Activated naive CD4-positive, alpha-beta T cell treated with anti-CD3 and anti-CD28 coated beads for 36 hours (primary cell): ENCODE results near the gene MAPK11. TPM values are rescaled to one million over a fixed set of nuclear protein-coding genes. Genes with fewer than 3 reads are reported as not detected.
A peak's percentile ranks its signal among the peaks of the same experiment; 100 is the strongest.

ENCODE experiments used
- CTCF ChIA-PET: fragments of 350-600 bp; sonication (Branson Sonifier 250); formaldehyde crosslinking; loops from one replicate; lab custom pipeline; 2021; ENCODE audit warnings: antibody characterized with exemption; lab: Charles Lee
- DNase-seq: peaks from one replicate; pipeline ENCODE4 v3.0.0-alpha.2; 2020
- H3K27ac Mint-ChIP-seq: one replicate; pipeline ENCODE4 v1.8.0; 2021; ENCODE audit warnings: mild to moderate bottlenecking, mixed read lengths
- H3K27me3 Mint-ChIP-seq: one replicate; pipeline ENCODE4 v1.8.0; 2021; ENCODE audit warnings: low read depth, mixed read lengths
- H3K36me3 Mint-ChIP-seq: one replicate; pipeline ENCODE4 v1.8.0; 2021; ENCODE audit warnings: low read depth, mixed read lengths
- H3K4me1 Mint-ChIP-seq: one replicate; pipeline ENCODE4 v1.8.0; 2021; ENCODE audit warnings: low read depth, mixed read lengths
- H3K4me3 Mint-ChIP-seq: one replicate; pipeline ENCODE4 v1.8.0; 2021; ENCODE audit warnings: mild to moderate bottlenecking, moderate library complexity, mixed read lengths
- H3K9me3 Mint-ChIP-seq: one replicate; pipeline ENCODE4 v1.8.0; 2021; ENCODE audit warnings: mixed read lengths
- intact Hi-C: fragments of 100-400 bp; cut with micrococcal nuclease; formaldehyde crosslinking; loops from one replicate; pipeline ENCODE4 v1.15.1; 2023
- total RNA-seq, 2 experiments: library from RNA; stranded (reverse); gene quantifications; one replicate each; pipeline ENCODE4 v1.2.3, GENCODE V29; 2021

The MAPK11 gene
- total RNA-seq, 2 experiments from 2014 or later = 17.5 to 17.9 TPM

- Mint-ChIP-seq H3K4me1 (peaks cover 6% of the 10 kb centered on the region), H3K4me3 (peak overlapping the region; percentile 50), H3K27ac (no peak overlapping the region), H3K36me3 (no peaks in the 10 kb centered on the region), H3K27me3 (peaks cover 26% of the 10 kb centered on the region), H3K9me3 (no peaks in the 10 kb centered on the region)
- DNase-seq = no peak
- intact Hi-C loops = no loop called here
- CTCF ChIA-PET = interaction anchor here (1.1 to 1.9 kb wide), 2 partner anchors 8 to 9 kb away, joined by 4 to 9 read pairs; partner anchors contain the start of gene HDAC10
Observed at GRCh38 chr22:50260434-50260800, 9.8 kb downstream of the MAPK11 start.

- Mint-ChIP-seq H3K27ac (no peak overlapping the region), H3K27me3 (peaks cover 26% of the 10 kb centered on the region), H3K36me3 (no peaks in the 10 kb centered on the region), H3K4me1 (peaks cover 6% of the 10 kb centered on the region), H3K4me3 (peak overlapping the region; percentile 48), H3K9me3 (no peaks in the 10 kb centered on the region)
- no peak for DNase-seq
- CTCF ChIA-PET = interaction anchor here (0.7 kb wide), 1 partner anchor 17 kb away, joined by 3 read pairs; no protein-coding TSS in a partner anchor
- intact Hi-C loops = no loop called here
Observed at GRCh38 chr22:50259302-50259701, 10.9 kb downstream of the MAPK11 start.

- CTCF ChIA-PET = no interaction called here
- peaks cover 26% of the 10 kb centered on the region for H3K27me3 Mint-ChIP-seq
- H3K27ac Mint-ChIP-seq = no peak overlapping the region
- DNase-seq = no peak
- H3K4me1 Mint-ChIP-seq = peaks cover 6% of the 10 kb centered on the region
- no peaks in the 10 kb centered on the region for H3K9me3 Mint-ChIP-seq
- no peaks in the 10 kb centered on the region for H3K36me3 Mint-ChIP-seq
- intact Hi-C loops = no loop called here
- no peak overlapping the region for H3K4me3 Mint-ChIP-seq
Observed at GRCh38 chr22:50258361-50259292, 11.6 kb downstream of the MAPK11 start.

- intact Hi-C loops = no loop called here
- Mint-ChIP-seq H3K27ac (no peak overlapping the region), H3K9me3 (no peaks in the 10 kb centered on the region), H3K36me3 (no peaks in the 10 kb centered on the region), H3K27me3 (peaks cover 23% of the 10 kb centered on the region), H3K4me3 (no peak overlapping the region), H3K4me1 (peaks cover 6% of the 10 kb centered on the region)
- CTCF ChIA-PET = no interaction called here
- DNase-seq = no peak
Observed at GRCh38 chr22:50257451-50258360, 12.5 kb downstream of the MAPK11 start.

- Mint-ChIP-seq H3K27ac (no peak overlapping the region), H3K4me3 (no peak overlapping the region), H3K36me3 (no peaks in the 10 kb centered on the region), H3K27me3 (peaks cover 16% of the 10 kb centered on the region), H3K4me1 (peaks cover 2% of the 10 kb centered on the region), H3K9me3 (no peaks in the 10 kb centered on the region)
- intact Hi-C loops = no loop called here
- DNase-seq = no peak
- CTCF ChIA-PET = no interaction called here
Observed at GRCh38 chr22:50257041-50257440, 13.1 kb downstream of the MAPK11 start.

- no peak for DNase-seq
- Mint-ChIP-seq H3K9me3 (no peaks in the 10 kb centered on the region), H3K4me1 (no peaks in the 10 kb centered on the region), H3K36me3 (no peaks in the 10 kb centered on the region), H3K27ac (no peak overlapping the region), H3K27me3 (peaks cover 14% of the 10 kb centered on the region), H3K4me3 (no peak overlapping the region)
- CTCF ChIA-PET = no interaction called here
- intact Hi-C loops = no loop called here
Observed at GRCh38 chr22:50256258-50256862, 13.8 kb downstream of the MAPK11 start.

- Mint-ChIP-seq H3K27ac (no peak overlapping the region), H3K4me3 (no peak overlapping the region), H3K9me3 (no peaks in the 10 kb centered on the region), H3K36me3 (no peaks in the 10 kb centered on the region), H3K27me3 (peaks cover 14% of the 10 kb centered on the region), H3K4me1 (peaks cover 2% of the 10 kb centered on the region)
- intact Hi-C loops = no loop called here
- DNase-seq = no peak
- CTCF ChIA-PET = no interaction called here
Observed at GRCh38 chr22:50255607-50256006, 14.6 kb downstream of the MAPK11 start.

- no peak overlapping the region for H3K27ac Mint-ChIP-seq
- H3K9me3 Mint-ChIP-seq = no peaks in the 10 kb centered on the region
- H3K27me3 Mint-ChIP-seq = peaks cover 10% of the 10 kb centered on the region
- no peak overlapping the region for H3K4me3 Mint-ChIP-seq
- DNase-seq = no peak
- CTCF ChIA-PET = interaction anchor here (0.6 kb wide), 1 partner anchor 80 kb away, joined by 3 read pairs; no protein-coding TSS in a partner anchor
- peaks cover 5% of the 10 kb centered on the region for H3K4me1 Mint-ChIP-seq
- intact Hi-C loops = no loop called here
- H3K36me3 Mint-ChIP-seq = no peaks in the 10 kb centered on the region
Observed at GRCh38 chr22:50255099-50255498, 15.1 kb downstream of the MAPK11 start.

- no peaks in the 10 kb centered on the region for H3K36me3 Mint-ChIP-seq
- peaks cover 5% of the 10 kb centered on the region for H3K27me3 Mint-ChIP-seq
- H3K9me3 Mint-ChIP-seq = no peaks in the 10 kb centered on the region
- peaks cover 8% of the 10 kb centered on the region for H3K4me1 Mint-ChIP-seq
- CTCF ChIA-PET = no interaction called here
- no peak overlapping the region for H3K4me3 Mint-ChIP-seq
- no peak overlapping the region for H3K27ac Mint-ChIP-seq
- no peak for DNase-seq
- intact Hi-C loops = loop anchor here (2.0 to 5.0 kb wide), 2 partner anchors 73 to 243 kb away; partner anchors contain the start of gene DENND6B
Observed at GRCh38 chr22:50253941-50254340, 16.2 kb downstream of the MAPK11 start.

- DNase-seq = no peak
- no peak overlapping the region for H3K27ac Mint-ChIP-seq
- no peaks in the 10 kb centered on the region for H3K36me3 Mint-ChIP-seq
- peaks cover 8% of the 10 kb centered on the region for H3K4me1 Mint-ChIP-seq
- H3K27me3 Mint-ChIP-seq = no peaks in the 10 kb centered on the region
- no peak overlapping the region for H3K4me3 Mint-ChIP-seq
- no peaks in the 10 kb centered on the region for H3K9me3 Mint-ChIP-seq
- CTCF ChIA-PET = interaction anchor here (0.6 to 2.7 kb wide), 13 partner anchors 10 to 340 kb away, joined by 3 to 25 read pairs (median 4); partner anchors contain the start of genes DENND6B and SYCE3
- intact Hi-C loops = loop anchor here (2.0 to 5.0 kb wide), 2 partner anchors 74 to 244 kb away; partner anchors contain the start of gene DENND6B
Observed at GRCh38 chr22:50253046-50253915, 16.9 kb downstream of the MAPK11 start.
